Sigmoid colon (tissue), 7 donors: ENCODE results near the gene ADAM10. TPM values are rescaled to one million over a fixed set of nuclear protein-coding genes. Genes with fewer than 3 reads are reported as not detected.

ENCODE experiments used
- DNase-seq: peaks from one replicate; pipeline ENCODE4 v3.0.0-alpha.2; 2019
- H3K27ac ChIP-seq, 4 donors: fragments of 200-600 bp; sonication (generic); one replicate each; pipeline ENCODE4 v1.5.1; 2016 to 2019; ENCODE audit warnings: mild to moderate bottlenecking in 1 of 4
- H3K27me3 ChIP-seq, 3 donors: fragments of 200-600 bp; sonication (generic); one replicate each; pipeline ENCODE4 v1.5.1; 2019; ENCODE audit warnings: mild to moderate bottlenecking in 1 of 3
- H3K36me3 ChIP-seq, 4 donors: fragments of 200-600 bp; sonication (generic); one replicate each; pipeline ENCODE4 v1.5.1; 2016 to 2019
- H3K4me1 ChIP-seq, 4 donors: fragments of 200-600 bp; sonication (generic); one replicate each; pipeline ENCODE4 v1.5.1; 2017 to 2019
- H3K4me3 ChIP-seq, 4 donors: fragments of 200-600 bp; sonication (generic); one replicate each; pipeline ENCODE4 v1.5.1; 2017 to 2019; ENCODE audit warnings: mild to moderate bottlenecking in 2 of 4, moderate library complexity in 1 of 4
- H3K9me3 ChIP-seq, 4 donors: fragments of 200-600 bp in 3 of 4; sonication (generic) in 3 of 4; one replicate each; pipeline versions ENCODE4 v1.5.1 to v1.6.1; 2013 to 2019
- CTCF ChIP-seq, 4 experiments: fragments of 450-650 bp in 3 of 4; fragments of 200-600 bp in 1 of 4; IDR thresholded peaks; one replicate each; pipeline ENCODE4 v1.5.1; 2016 to 2019; ENCODE audit warnings: antibody characterized with exemption in 4 of 4, mild to moderate bottlenecking in 3 of 4, moderate library complexity in 2 of 4
- EP300 ChIP-seq, 4 donors: sonication (generic); formaldehyde crosslinking; IDR thresholded peaks; one replicate each; pipeline ENCODE4 v1.6.1; 2017; ENCODE audit warnings: antibody characterized with exemption in 4 of 4
- POLR2A ChIP-seq, 2 donors: fragments of 450-650 bp; IDR thresholded peaks; one replicate each; pipeline ENCODE4 v1.6.1; 2016; ENCODE audit warnings: antibody characterized with exemption in 2 of 2, mild to moderate bottlenecking in 2 of 2, moderate library complexity in 2 of 2
- POLR2AphosphoS5 ChIP-seq, 4 donors: sonication (generic); formaldehyde crosslinking; IDR thresholded peaks; one replicate each; pipeline ENCODE4 v1.6.1; 2017; ENCODE audit warnings: antibody characterized with exemption in 4 of 4
- WGBS, 2 donors: extraction: QIAGEN DNeasy Blood & Tissue Kit; methylation state at CpG; one replicate each; pipeline ENCODE4 v1.1.7; 2013; 5-methylcytosine and 5-hydroxymethylcytosine counted together
- intact Hi-C: fragments of 100-400 bp; cut with DNase I; formaldehyde crosslinking; loops from one replicate; pipeline ENCODE4 v1.15.1; 2023
- polyA plus RNA-seq, 3 donors: library from polyadenylated mRNA; stranded (reverse); fragments of 200-250 nt; gene quantifications; one replicate each; pipeline ENCODE4 v1.2.3, GENCODE V29; 2013
- total RNA-seq, 4 donors: library from RNA; depleted of rRNA; stranded (reverse); fragments of >200 nt; gene quantifications; one replicate each; pipeline ENCODE4 v1.1.0, GENCODE V29; 2016
- donor health status: healthy with polysubstance abuse.
- donor health status: Bipolar disorder and iron deficiency.
- donor health status: healthy.

The ADAM10 gene
- total and polyA plus RNA-seq, 7 donors, result 6.6 to 70.9 (median 44.9) TPM

- no peak for DNase-seq
- intact Hi-C loops, result no loop called here
- Histone ChIP-seq H3K9me3 (no peaks in the 10 kb centered on the region), H3K4me1 (peaks cover 0 to 50% (median 40%) of the 10 kb centered on the region in 4 donors), H3K27ac (peak overlapping the region; percentile 16 to 67 (median 46)), H3K36me3 (no peaks in the 10 kb centered on the region), H3K4me3 (peak overlapping the region in 3 of 4 donors; percentile 22 to 35 (median 27)), H3K27me3 (no peaks in the 10 kb centered on the region)
- TF ChIP-seq EP300 (IDR thresholded peaks at IDR 0.05), result no peak
- peak in 1 of 4 donors; percentile 25 for TF ChIP-seq POLR2AphosphoS5 (IDR thresholded peaks at IDR 0.05)
- 35 to 49% methylated on average over 23 of the region's 23 CpGs for WGBS, 2 donors
Observed at GRCh38 chr15:58551764-58552504, 197.6 kb downstream of the ADAM10 start.

- intact Hi-C loops, result no loop called here
- DNase-seq, result no peak
Observed at GRCh38 chr15:58551084-58551763, 198.3 kb downstream of the ADAM10 start.

GRCh38 chr15:58549785-58550074 lies 199.8 kb downstream of the ADAM10 start:
- H3K36me3 ChIP-seq, result no peaks in the 10 kb centered on the region
- TF ChIP-seq POLR2AphosphoS5 (IDR thresholded peaks at IDR 0.05) (no peak), EP300 (IDR thresholded peaks at IDR 0.05) (no peak), CTCF (IDR thresholded peaks at IDR 0.05) (no peak), POLR2A (IDR thresholded peaks at IDR 0.05) (no peak)
- peaks cover 0 to 55% (median 45%) of the 10 kb centered on the region in 4 donors for H3K4me1 ChIP-seq
- no peak for DNase-seq
- no peaks in the 10 kb centered on the region for H3K27me3 ChIP-seq
- 93% methylated on average over 7 of the region's 7 CpGs for WGBS, 2 donors
- H3K9me3 ChIP-seq, result no peaks in the 10 kb centered on the region
- H3K27ac ChIP-seq, result peak overlapping the region; percentile 59 to 72 (median 67)
- no peak overlapping the region for H3K4me3 ChIP-seq
- intact Hi-C loops, result no loop called here

More at GRCh38 chr15:58551084-58551763, 198.3 kb downstream of the ADAM10 start:
- H3K4me3 ChIP-seq, result peak overlapping the region in 1 of 4 donors; percentile 35
- H3K27ac ChIP-seq, result peak overlapping the region in 2 of 4 donors; percentile 16 to 67
- WGBS, 2 donors, result 65 to 88% methylated on average over 10 of the region's 10 CpGs
- no peaks in the 10 kb centered on the region for H3K9me3 ChIP-seq
- no peaks in the 10 kb centered on the region for H3K36me3 ChIP-seq
- TF ChIP-seq POLR2A (IDR thresholded peaks at IDR 0.05) (no peak), POLR2AphosphoS5 (IDR thresholded peaks at IDR 0.05) (no peak), EP300 (IDR thresholded peaks at IDR 0.05) (no peak), CTCF (IDR thresholded peaks at IDR 0.05) (no peak)
- H3K4me1 ChIP-seq, result peaks cover 0 to 55% (median 45%) of the 10 kb centered on the region in 4 donors
- H3K27me3 ChIP-seq, result no peaks in the 10 kb centered on the region

GRCh38 chr15:58549013-58549784 lies 200.3 kb downstream of the ADAM10 start:
- intact Hi-C loops, result no loop called here
- DNase-seq, result no peak
- Histone ChIP-seq H3K9me3 (no peaks in the 10 kb centered on the region), H3K27me3 (no peaks in the 10 kb centered on the region), H3K4me3 (no peak overlapping the region), H3K27ac (peak overlapping the region; percentile 59 to 72 (median 67)), H3K4me1 (peaks cover 0 to 55% (median 45%) of the 10 kb centered on the region in 4 donors), H3K36me3 (no peaks in the 10 kb centered on the region)
- 82 to 86% methylated on average over 12 of the region's 12 CpGs for WGBS, 2 donors
- TF ChIP-seq POLR2AphosphoS5 (IDR thresholded peaks at IDR 0.05) (peak in 2 of 4 donors; percentile 67 to 68), POLR2A (IDR thresholded peaks at IDR 0.05) (no peak), CTCF (IDR thresholded peaks at IDR 0.05) (no peak)
